Activated gamma-delta T cell treated with anti-CD3 and anti-CD28 coated beads, Interleukin-2, amount 50 U/mL, for 16 hours (primary cell): Measurements from ENCODE around the gene TTC7B.

Source experiments
- DNase-seq: peaks from one replicate; pipeline ENCODE4 v3.0.0-alpha.2; 2020; ENCODE audit warnings: low read depth

Gene TTC7B

DNA sequence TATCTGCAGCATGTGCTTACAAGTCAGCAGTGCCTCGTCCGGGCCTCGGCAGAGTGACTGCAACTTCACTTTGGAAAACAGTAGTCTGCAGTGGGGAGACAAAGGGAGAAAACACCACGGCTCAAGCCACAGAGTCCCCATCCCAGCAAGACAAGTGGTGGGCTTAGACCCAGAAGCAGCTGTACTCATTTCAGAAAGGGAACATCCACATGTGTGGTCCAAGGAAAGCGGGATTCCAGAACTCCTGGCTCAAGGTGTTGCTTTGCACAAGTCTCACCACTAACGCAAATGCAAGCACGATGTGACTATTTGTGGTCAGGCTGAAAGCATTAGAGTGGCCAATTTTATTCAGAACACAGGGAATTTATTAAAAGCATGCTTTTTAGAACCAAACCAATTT is 198.3 kb downstream of the TTC7B start:
- DNase-seq: no peak

DNA sequence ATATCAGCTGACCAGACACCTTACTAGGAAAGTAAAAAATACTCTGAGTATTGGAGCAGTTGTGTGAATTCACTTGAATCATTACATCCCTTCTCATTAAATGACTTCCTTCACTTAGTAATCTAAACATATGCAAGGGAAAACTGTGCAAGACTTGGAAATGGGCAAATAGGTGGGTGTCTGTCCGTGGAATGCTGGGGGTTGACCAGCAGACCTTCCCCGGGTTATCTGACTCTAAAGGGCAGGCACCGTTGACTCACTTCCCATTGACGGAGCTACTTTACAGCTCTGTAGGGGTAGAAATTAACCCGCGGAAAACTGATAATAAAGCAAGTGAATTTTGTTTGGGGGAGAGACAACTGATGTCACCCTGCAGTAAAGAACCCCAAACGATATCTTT is 199.3 kb downstream of the TTC7B start:
- DNase-seq: no peak

DNA sequence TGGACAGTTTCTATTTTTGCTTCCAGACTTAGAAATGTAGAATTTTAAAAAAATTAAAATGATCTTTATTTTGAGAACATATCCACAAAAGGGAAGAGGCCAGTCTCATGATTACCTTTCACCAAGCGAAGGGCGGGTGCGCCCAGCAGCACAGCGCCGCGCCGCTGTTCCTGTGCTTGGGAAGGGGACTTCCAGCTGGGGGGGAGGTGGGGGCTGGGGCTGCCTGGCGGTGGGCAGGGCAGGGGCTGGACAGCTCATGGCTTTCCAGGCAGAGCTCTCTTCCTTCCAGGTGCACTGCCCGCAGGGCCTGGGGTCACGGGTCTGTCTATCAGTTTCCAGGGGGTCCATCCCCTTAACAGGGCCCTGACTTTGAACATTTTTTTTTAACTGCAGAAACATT is 199.9 kb downstream of the TTC7B start:
- DNase-seq: no peak

DNA sequence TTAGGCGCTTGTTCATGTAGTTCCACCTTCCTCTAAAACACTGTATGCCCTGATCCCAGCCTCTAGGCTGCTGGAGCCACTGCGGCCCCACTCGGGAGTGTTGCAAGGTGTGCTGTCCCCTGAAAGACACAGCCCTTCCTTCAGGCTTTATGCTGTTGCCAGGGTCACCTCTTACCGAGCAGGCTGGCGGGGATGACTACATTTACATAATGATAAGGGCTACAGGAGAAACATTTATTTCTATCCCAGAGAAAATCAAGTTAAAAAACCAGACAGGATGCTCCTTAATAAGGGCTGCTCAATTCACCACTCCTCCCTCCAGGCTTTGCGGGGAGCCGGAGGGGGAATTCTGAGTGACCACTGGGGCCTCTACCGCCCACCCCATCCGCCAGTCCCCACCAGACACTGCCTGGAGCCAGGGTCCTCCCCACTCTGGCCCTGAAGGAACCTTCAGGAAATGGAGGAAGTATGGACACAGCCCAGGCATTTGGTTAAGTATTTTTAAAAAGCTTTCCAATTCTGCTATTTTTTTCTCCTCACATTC is 200.6 kb downstream of the TTC7B start:
- DNase-seq: no peak

DNA sequence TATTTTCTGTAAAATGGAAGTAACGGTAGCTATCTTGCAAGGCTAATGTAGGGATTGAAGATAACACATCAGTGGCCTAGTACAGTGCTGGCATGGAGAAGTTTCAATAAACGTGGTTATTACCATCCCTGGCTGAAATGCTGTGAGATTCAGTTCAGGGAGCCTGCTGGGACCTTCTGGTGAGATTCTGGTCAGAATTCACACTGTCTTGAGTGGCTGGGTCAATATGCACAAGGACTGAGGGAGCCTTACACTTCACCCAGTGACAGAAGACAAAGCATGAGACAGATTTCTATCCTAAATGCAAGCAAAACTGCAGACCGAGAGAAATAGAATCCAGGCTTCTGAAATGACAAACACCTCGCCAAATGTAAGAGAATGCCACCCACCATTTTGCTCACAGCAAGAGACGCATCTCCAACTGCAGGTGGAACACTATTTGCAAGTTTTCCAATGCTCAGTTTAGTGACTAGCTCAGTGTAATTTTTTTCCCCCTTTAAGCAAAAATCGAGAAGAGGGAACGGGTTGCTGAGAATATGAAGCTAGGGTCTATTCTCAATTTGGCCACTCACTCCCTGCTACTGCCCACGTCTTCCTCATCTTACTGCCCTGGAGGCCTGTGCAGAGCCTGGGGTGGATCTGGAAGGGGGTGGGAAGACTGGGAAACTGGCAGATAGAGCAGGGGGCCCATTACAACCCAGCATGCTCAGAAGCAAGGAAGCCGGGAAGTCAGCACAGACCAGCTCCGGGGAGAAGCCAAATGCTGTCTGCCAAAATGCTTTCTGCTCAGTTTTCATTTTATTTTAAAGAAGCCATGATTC is 201.3 kb downstream of the TTC7B start:
- no peak for DNase-seq

DNA sequence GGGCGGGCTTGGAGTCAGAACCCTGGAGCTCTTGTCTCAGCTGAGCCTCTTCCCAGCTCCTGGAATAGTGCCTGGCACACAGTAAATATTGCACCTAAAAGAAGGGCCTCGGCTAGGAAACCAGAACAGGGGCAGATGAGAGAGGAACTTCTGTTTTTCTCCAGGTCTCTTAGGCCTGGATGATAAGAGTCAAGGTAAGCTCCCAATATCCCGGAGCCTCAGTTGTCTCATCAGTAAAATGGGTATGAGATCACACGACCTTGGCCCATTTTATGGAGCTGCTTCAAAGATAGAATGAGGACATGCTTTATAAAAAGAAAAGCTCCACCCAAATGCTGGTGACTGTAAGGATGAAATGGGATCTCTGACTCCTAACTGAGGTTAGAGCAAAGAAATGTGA is 202.2 kb downstream of the TTC7B start:
- DNase-seq: no peak

DNA sequence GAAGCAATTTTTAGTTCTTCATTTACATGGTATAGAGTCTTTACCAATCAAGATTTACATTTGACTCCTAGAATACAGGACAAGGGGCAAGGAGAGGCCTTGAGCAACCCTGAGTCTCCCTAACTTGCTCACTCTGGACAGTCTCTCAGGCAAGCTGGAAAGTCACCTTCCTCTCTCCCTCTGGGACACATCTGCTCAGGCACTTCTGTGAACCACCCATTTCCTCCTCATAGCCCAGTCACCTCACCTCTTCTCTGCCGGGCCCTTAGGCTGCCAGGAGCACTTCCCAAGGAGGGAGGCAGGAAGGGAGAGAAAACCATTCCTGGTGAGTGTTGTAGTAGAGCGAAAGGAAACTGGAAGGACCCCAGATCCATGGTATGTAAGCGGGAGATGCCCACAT is 202.8 kb downstream of the TTC7B start:
- no peak for DNase-seq

DNA sequence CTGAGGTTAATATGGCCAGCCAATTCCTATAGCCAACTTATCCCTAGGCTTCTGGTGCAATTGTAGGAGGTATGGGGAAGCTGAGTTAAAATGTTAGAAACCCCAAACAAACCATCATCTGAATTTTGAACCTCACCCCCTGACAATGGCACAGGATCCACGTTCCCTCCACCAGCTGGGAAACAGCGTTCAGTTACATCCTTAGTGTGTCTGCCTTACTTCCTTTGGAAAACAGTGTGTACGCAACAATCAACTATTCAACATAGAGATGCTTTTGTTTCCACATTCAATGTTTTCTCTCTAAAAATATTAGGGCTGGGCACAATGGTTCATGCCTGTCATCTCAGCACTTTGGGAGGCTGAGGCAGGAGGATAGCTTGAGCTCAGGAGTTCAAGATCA is 203.4 kb downstream of the TTC7B start:
- no peak for DNase-seq

DNA sequence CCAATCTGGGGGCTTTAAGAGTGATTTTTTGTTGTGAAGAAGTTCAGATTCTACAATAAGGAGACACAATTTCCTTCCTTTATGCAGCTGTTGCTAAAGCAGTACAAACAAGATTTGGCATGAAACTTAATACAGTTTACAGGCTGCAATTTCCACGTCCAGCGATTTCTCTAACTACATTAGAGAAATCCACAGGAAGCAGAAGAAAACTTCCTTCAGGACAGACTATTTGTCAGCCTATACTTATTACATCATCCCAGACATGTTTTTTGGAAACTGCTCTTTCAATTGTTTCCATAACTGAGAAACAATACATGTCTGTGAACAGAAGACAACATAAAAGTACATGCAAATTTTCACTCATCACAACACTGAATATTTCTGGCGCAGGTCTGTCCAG is 204.3 kb downstream of the TTC7B start:
- no peak for DNase-seq

DNA sequence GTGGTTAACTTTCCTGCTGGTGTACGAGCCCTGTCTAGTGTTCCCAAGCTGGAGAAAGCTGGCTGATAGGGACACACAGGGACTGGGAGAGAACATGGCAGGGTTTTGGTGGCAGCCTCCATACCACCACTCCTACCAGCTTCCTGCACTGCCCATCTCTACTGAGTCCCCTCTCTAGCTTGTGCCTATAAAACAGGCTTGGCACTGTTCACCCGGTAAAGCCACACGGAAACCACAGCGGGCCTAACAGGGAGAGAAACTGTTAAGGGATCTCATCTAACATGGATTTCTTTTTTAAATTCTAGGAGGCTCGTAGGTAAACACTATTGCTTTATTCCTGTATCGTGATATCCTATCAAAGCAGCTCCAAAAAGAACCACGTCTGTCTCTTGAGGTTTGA is 204.7 kb downstream of the TTC7B start:
- DNase-seq: no peak

DNA sequence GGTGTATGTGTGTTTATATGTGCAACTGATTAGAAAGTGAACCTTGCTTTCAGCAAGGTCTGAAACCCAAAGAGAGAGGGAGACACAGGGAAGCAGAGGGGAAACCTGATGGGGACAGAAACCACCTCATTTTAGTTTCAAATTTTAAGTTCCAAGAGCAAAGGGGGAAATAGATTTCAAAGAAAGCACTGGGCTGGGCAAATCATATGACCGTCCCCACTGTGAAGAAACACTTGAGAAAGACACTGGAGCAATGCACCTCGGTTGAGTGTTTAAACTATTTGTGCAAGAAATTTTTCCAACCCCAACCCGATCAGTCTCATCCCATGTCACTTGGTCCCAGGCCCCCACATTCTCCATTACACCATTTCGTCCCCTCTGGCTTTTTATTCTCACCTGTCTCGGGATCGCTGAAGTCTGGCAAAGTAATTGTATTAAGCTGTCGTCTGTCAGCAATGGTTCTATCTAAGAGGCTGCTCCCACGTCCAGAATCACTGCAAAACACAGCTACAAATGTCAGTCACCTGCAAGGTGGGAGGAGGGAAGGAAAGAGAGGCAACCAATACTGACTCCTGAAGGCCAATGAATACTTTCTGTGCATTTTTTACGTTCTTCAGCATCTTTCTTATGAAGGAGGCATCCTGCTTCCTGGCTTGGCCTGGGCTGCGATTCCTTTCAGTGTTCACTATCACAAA is 205.7 kb downstream of the TTC7B start:
- DNase-seq: no peak

DNA sequence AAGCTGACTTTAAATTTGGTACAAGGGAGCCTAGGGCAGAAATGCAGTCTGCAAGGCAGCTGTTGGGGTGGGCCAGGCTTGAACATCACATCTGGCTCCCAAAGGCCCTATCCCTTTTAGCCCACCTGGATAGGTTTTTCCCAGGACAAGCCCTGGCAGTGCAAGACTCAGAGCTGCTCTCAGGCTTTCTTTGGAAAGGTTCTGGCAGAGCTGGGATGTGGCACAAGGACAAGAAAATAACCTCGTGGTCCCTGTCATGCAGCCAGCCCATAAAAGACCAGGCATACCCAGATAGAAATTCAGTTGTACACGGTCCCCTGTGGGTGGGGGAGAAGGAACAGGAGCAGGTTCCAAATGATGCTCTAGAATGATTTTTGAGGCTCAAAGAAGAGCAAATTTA is 206.9 kb downstream of the TTC7B start:
- no peak for DNase-seq

DNA sequence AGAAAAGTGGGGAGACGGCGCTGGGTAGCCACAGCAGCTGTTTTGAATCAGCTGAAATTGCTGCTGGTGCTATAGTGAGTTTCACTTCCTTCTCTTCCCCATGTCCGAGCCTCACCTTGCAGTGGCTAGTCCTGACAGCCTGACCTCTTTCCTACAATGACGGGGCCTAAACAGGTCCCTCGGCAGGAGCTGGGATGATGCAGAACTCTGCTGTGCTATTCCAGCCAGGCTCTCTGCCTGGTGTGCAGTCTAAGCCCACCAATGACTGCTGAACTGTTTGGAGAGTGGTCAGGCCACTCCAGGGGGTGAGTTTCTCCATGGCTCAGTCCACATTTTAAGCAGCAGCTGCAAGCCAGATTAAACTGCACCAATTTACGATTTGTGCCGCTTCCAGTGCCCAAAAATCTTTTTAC is 207.3 kb downstream of the TTC7B start:
- DNase-seq: no peak

DNA sequence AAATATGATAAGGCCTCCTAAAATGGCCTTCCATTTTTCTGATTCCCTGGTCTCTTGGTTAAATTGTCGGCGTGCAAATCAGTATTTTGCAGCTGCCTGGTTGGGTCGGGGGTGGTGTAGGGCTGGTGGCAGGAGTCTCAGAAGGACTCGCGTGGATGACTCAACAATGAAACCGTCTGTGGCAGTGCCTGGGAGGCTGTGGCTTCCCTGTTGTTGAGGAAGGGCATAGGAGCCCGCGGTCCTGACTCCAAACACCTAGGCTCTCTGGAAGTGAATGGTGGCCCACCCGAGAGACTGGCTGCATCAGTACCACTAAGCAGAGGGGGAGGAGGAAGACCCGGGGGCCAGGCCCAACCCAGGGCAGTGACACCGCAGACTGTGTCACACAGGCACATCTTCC is 207.9 kb downstream of the TTC7B start:
- no peak for DNase-seq

DNA sequence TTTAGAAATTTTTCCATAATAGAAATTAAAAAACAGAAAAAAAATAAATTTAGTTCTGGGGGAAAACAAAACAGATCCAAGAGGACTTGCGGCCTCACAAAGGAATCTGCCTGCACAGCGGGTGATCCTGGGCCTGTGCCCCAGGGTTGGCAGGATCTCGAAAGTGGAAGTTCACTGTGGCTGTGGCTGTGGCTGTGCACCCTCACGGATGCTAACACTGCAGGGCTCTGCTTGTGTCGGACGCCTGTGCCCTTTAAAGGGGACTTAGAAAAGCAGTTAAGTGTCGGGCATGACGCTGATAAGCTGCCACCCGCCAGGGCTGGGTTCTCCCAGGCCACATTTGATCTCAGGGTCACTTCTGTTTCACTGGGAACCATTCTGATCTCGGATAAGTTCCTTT is 209.1 kb downstream of the TTC7B start:
- DNase-seq: no peak

DNA sequence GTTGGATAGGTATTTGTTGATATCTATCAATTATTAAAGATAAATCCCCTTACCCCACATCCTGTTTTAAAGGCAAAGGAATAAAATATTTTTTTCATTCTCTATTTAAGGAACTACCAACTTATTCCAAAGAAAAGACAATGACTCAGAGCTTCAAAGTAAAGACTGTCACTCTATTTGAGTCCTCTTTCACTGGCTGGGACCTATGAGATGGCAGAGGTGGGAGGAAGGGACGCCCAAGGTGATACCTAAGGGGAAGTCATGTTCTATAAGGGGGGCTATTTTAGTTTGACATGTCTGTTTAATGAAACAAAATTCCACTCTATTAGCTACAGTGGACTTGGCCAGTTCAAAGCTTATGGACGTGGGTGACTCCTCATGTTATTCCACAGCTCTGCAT is 209.8 kb downstream of the TTC7B start:
- DNase-seq: no peak

DNA sequence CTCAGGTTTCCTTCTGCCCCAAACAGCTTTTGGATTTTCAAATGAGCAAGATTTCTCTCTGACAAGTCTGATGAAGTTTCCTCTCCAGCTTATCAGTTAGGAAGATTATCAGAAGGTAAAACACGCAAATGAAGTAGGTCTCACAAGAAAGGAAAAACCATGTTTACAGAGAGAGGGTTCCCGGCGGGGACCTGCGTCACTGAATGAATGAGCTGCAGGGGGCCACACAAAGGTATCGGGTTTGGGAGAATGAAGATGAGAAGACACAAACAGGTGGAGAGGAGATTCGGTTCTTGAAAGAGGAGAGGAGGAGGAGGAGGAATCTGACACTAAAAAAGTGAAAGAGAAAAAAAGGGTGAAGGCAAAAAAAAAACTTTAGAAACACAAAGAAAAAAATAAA is 210.8 kb downstream of the TTC7B start:
- no peak for DNase-seq

DNA sequence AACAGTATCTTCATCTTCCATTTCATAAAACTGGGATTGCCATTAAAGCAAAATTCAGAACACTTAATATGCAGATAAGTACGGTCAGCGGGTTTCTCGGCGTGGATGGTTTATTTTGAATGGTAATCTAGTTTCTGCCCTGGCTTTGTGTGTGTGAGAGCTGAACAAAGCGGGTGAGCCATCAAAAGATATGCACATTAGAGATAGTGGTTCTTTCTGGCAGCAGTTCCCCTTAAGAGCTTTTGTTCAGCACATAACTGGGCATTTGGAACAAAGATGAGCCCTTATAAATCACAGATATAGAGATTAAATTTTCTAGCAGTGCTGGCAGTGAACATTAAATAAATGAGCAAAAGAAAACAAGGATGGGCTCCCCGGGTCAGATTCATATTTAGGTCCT is 211.9 kb downstream of the TTC7B start:
- DNase-seq: no peak

DNA sequence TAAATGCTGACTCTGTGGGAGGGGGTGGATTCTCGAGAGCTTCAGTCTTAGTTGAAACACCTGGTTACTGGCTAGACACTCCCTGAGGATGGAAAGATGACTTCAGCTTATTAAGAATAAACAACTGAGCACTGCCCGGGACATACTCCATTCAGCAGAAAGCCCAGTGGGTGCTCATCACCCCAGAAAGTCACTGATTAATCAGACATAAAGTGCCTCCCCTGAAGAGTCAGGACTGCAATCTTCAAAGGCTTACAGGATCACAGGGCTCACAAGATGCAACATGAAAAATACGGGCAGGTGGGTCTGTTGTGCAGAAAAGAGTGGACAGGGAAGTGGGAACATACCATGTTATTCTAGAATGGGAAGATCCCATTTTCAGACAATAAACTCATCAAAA is 212.4 kb downstream of the TTC7B start:
- no peak for DNase-seq

DNA sequence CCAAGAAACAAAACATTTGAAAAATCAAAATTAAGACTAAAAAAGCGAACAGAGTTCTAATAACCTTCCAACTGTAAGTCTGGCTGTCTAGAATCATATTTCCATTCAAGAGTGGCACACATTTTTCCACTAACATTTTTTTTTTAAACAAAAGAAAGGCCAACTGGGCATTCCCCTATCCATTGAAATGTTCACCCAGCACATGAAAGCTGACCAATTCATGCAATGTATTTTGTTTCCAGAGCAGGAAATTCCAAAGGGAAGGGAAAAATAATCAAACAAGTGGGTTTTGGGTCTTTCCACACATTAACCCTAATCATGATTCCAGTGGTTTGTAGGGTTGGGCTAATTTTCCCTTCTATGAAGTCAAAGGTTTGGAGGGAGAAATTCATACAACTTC is 212.9 kb downstream of the TTC7B start:
- DNase-seq: no peak

DNA sequence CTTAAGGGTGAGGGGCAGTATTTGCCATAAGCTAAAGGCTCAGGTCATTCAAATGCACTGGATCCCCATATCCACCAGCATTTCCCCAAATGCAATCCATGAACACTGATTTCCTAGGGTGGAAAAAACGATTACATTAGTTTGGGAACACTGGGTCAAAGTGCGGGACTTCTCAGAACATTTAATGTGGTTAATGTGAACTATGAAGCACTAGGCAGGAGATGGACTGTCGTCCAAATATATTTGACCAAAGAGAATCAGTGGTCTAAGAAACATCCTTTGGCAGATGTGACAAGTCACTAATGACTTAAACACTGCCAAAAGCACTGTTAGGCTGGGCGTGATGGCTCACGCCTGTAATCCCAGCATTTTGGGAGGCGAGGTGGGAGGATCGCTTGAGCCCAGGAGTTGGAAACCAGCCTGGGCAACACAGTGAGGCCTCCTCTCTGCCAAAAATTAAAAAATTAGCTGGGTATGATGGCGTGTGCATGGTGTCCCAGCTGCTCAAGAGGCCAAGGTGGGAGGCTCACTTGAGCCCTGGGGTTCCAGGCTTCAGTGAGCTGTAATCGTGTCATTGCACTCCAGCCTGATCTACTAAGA is 214.0 kb downstream of the TTC7B start:
- no peak for DNase-seq

DNA sequence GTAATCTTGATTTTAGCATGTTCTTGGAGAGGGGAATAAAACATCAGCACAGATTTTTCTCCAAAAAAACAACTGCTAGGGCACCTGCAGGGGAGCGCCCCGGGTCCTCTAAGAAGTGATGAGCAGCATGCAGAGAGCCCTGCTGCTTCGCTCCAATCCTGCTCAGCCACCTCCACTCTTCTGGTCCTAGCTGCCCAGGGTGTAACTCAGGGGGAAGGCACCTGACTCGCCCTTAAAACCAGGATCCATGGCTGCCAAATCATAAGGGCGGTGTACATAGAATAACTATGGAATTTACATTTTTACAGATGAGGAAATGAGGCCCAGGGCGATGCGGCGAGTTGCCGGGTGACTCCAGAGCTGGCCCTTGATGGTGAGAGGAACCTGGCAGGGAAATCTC is 214.7 kb downstream of the TTC7B start:
- DNase-seq: no peak

DNA sequence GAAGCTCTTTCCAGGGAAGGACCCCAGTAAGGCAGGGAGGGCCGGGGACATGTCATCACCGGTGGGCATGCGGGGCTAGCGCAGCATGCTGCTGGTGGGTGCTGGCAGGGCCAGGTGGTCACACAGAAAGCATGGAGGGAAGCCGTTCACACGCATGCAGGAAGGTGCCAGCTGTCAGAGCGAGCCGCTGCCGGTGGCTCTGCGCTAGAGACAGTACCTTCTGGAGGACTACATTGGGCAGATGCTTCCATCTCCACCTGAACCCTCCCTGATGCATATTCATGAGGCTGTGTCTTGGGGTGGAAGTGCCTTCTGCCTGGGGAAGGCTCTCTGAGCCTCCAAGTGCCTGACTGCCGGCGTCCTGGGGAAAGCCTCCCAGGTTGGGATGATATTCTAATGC is 215.6 kb downstream of the TTC7B start:
- no peak for DNase-seq
